ENCODE results near the gene ATP1A3. TPM values are rescaled to one million over a fixed set of nuclear protein-coding genes. Genes with fewer than 3 reads are reported as not detected.

The ATP1A3 gene
- polyA plus RNA-seq (36.2 and 53.6 TPM in 2 replicates), polyA minus RNA-seq (152 and 155 TPM in 2 replicates)

- Histone ChIP-seq H3F3A (ENCODE audit: insufficient read depth, low read length, poor library complexity, severe bottlenecking) (peaks cover 8% of the 10 kb centered on the region), H2AFZ (ENCODE audit: low read depth, low read length) (peak within 1 kb of the TSS; percentile 45), H3K27me3 (ENCODE audit: insufficient read depth, low read depth, low read length) (no peaks in the 10 kb centered on the region), H3K9me2 (ENCODE audit: insufficient read depth, low read length) (no peaks in the 10 kb centered on the region), H3K79me2 (replicated peaks; ENCODE audit: insufficient read depth, low read length) (peaks cover 45% of the 10 kb centered on the region), H4K20me1 (ENCODE audit: insufficient read depth) (peaks cover 3% of the 10 kb centered on the region), H3K9ac (ENCODE audit: low read length) (peak within 1 kb of the TSS; percentile 95), H3K36me3 (ENCODE audit: insufficient read depth, low read length) (no peaks in the 10 kb centered on the region), H3K4me3 (ENCODE audit: low read length) (peak within 1 kb of the TSS; percentile 100), H3K9me3 (ENCODE audit: low read length) (no peaks in the 10 kb centered on the region), H3K27ac (ENCODE audit: low read length) (peak within 1 kb of the TSS; percentile 99), H3K4me2 (ENCODE audit: low read length) (peak within 1 kb of the TSS; percentile 89)
- peak; percentile 74 for TF ChIP-seq TAF1 (IDR thresholded peaks at IDR 0.05; ENCODE audit: low read depth)
- peak; percentile 46 for TF ChIP-seq SMC3 (conservative IDR thresholded peaks at IDR 0.05; ENCODE audit: poor library complexity)
- no peak for TF ChIP-seq CTCF (IDR thresholded peaks at IDR 0.05; ENCODE audit: poor library complexity, severe bottlenecking)
- TF ChIP-seq RAD21 (conservative IDR thresholded peaks at IDR 0.05) = peak; percentile 23
- peak; percentile 91 for TF ChIP-seq POLR2AphosphoS5 (IDR thresholded peaks at IDR 0.05)
- TF ChIP-seq EP300 (conservative IDR thresholded peaks at IDR 0.05; ENCODE audit: poor library complexity, severe bottlenecking) = peak; percentile 35
- TF ChIP-seq, protein P1, sequence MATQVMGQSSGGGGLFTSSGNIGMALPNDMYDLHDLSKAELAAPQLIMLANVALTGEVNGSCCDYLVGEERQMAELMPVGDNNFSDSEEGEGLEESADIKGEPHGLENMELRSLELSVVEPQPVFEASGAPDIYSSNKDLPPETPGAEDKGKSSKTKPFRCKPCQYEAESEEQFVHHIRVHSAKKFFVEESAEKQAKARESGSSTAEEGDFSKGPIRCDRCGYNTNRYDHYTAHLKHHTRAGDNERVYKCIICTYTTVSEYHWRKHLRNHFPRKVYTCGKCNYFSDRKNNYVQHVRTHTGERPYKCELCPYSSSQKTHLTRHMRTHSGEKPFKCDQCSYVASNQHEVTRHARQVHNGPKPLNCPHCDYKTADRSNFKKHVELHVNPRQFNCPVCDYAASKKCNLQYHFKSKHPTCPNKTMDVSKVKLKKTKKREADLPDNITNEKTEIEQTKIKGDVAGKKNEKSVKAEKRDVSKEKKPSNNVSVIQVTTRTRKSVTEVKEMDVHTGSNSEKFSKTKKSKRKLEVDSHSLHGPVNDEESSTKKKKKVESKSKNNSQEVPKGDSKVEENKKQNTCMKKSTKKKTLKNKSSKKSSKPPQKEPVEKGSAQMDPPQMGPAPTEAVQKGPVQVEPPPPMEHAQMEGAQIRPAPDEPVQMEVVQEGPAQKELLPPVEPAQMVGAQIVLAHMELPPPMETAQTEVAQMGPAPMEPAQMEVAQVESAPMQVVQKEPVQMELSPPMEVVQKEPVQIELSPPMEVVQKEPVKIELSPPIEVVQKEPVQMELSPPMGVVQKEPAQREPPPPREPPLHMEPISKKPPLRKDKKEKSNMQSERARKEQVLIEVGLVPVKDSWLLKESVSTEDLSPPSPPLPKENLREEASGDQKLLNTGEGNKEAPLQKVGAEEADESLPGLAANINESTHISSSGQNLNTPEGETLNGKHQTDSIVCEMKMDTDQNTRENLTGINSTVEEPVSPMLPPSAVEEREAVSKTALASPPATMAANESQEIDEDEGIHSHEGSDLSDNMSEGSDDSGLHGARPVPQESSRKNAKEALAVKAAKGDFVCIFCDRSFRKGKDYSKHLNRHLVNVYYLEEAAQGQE (IDR thresholded peaks at IDR 0.05; ENCODE audit: borderline replicate concordance) = no peak
- TF ChIP-seq EZH2 (IDR thresholded peaks at IDR 0.05; ENCODE audit: borderline replicate concordance, insufficient read depth, low read length, poor library complexity, severe bottlenecking) = no peak
- peak; percentile 98 for TF ChIP-seq MXI1 (conservative IDR thresholded peaks at IDR 0.05; ENCODE audit: poor library complexity, severe bottlenecking)
Measured at GRCh38 chr19:41993612-41994483, at the start of gene ATP1A3. ATP1A3 (minus strand) TSS chr19:41994230; CDS start chr19:41994076, 154 bp downstream.

- no peak overlapping the region for H2AFZ ChIP-seq (ENCODE audit: low read depth, low read length)
- H3K36me3 ChIP-seq (ENCODE audit: insufficient read depth, low read length) = peaks cover 6% of the 10 kb centered on the region
- no peaks in the 10 kb centered on the region for H3K79me2 ChIP-seq (replicated peaks; ENCODE audit: insufficient read depth, low read length)
- H3K4me3 ChIP-seq (ENCODE audit: low read length) = no peak overlapping the region
- H3K27me3 ChIP-seq (ENCODE audit: insufficient read depth, low read depth, low read length) = no peaks in the 10 kb centered on the region
- H4K20me1 ChIP-seq (ENCODE audit: insufficient read depth) = no peaks in the 10 kb centered on the region
- no peaks in the 10 kb centered on the region for H3K9me2 ChIP-seq (ENCODE audit: insufficient read depth, low read length)
- H3K4me2 ChIP-seq (ENCODE audit: low read length) = no peak overlapping the region
- no peak overlapping the region for H3K27ac ChIP-seq (ENCODE audit: low read length)
- no peaks in the 10 kb centered on the region for H3F3A ChIP-seq (ENCODE audit: insufficient read depth, low read length, poor library complexity, severe bottlenecking)
- TF ChIP-seq MXI1 (conservative IDR thresholded peaks at IDR 0.05; ENCODE audit: poor library complexity, severe bottlenecking) (no peak), POLR2AphosphoS5 (IDR thresholded peaks at IDR 0.05) (no peak), EP300 (conservative IDR thresholded peaks at IDR 0.05; ENCODE audit: poor library complexity, severe bottlenecking) (no peak), TAF1 (IDR thresholded peaks at IDR 0.05; ENCODE audit: low read depth) (no peak), SMC3 (conservative IDR thresholded peaks at IDR 0.05; ENCODE audit: poor library complexity) (no peak), RAD21 (conservative IDR thresholded peaks at IDR 0.05) (no peak), CTCF (IDR thresholded peaks at IDR 0.05; ENCODE audit: poor library complexity, severe bottlenecking) (no peak), EZH2 (IDR thresholded peaks at IDR 0.05; ENCODE audit: borderline replicate concordance, insufficient read depth, low read length, poor library complexity, severe bottlenecking) (no peak)
- TF ChIP-seq, protein P1 (IDR thresholded peaks at IDR 0.05; ENCODE audit: borderline replicate concordance) = no peak
- no peaks in the 10 kb centered on the region for H3K9me3 ChIP-seq (ENCODE audit: low read length)
- no peak overlapping the region for H3K9ac ChIP-seq (ENCODE audit: low read length)
Measured at GRCh38 chr19:42042455-42043170, 48.6 kb upstream of the ATP1A3 start.
